CD4-positive, alpha-beta T cell treated with Interleukin-6 for 4 hours (primary cell): Measurements from ENCODE around the gene MIP.
"Not testable (repeated sequence)": the region's sequence is repeated elsewhere in the genome, so short reads cannot be mapped to it uniquely, and the experiment has no call there.

Source experiments
- DNase-seq: peaks from one replicate; pipeline ENCODE4 v3.0.0-alpha.2; 2020; ENCODE audit warnings: mixed read lengths

MIP gene

GRCh38 chr12:56404227-56404626 is 50.2 kb downstream of the MIP start:
- not testable (repeated sequence) for DNase-seq

GRCh38 chr12:56401612-56402011 is 52.8 kb downstream of the MIP start:
- DNase-seq: not testable (repeated sequence)

- not testable (repeated sequence) for DNase-seq
These were observed 53.3 kb downstream of the MIP start for GRCh38 chr12:56401125-56401524.
